ENCODE data around the gene GGCX. TPM values are rescaled to one million over a fixed set of nuclear protein-coding genes. Genes with fewer than 3 reads are reported as not detected.

GGCX gene
- total and polyA plus RNA-seq, 9 of the 15 experiments (the other 6 are each of a cell fraction or from before 2014, with no cell fraction given) = 14.4 to 47.1 (median 28.1) TPM

- no peak for TF ChIP-seq ELF4 (CRISPR knock-in tag; IDR thresholded peaks at IDR 0.05)
- TF ChIP-seq TBL1XR1 (IDR thresholded peaks at IDR 0.05; ENCODE audit: low read length in 2 of 2) = no peak
- TF ChIP-seq SMARCC2 (IDR thresholded peaks at IDR 0.05; ENCODE audit: low read depth) = no peak
- TF ChIP-seq CTBP1 (IDR thresholded peaks at IDR 0.05; ENCODE audit: borderline replicate concordance) = no peak
- no peak for TF ChIP-seq ELF2 (CRISPR knock-in tag; IDR thresholded peaks at IDR 0.05)
- TF ChIP-seq TAF9B (IDR thresholded peaks at IDR 0.05; ENCODE audit: partially characterized antibody) = no peak
- TF ChIP-seq ZBTB1 (CRISPR knock-in tag; IDR thresholded peaks at IDR 0.05; ENCODE audit: borderline replicate concordance, low read depth) = no peak
- no peak for TF ChIP-seq ZBTB26 (CRISPR knock-in tag; IDR thresholded peaks at IDR 0.05)
- TF ChIP-seq XRCC3 (IDR thresholded peaks at IDR 0.05) = no peak
- TF ChIP-seq THRB (CRISPR knock-in tag; conservative IDR thresholded peaks at IDR 0.05) = no peak
- 0 out of 2 replicates have a peak, but pooled peaks have one; percentile 70 for TF ChIP-seq RNF219 (CRISPR knock-in tag; IDR thresholded peaks at IDR 0.05)
- no peak for TF ChIP-seq POLR2AphosphoS2 (IDR thresholded peaks at IDR 0.05; ENCODE audit: low read length)
- no peak for TF ChIP-seq HDAC3 (IDR thresholded peaks at IDR 0.05; ENCODE audit: borderline replicate concordance, partially characterized antibody)
- 0 out of 4 replicates have a peak, but pooled peaks of 1 of the 2 experiments have one; percentile 48 for TF ChIP-seq UBTF (IDR thresholded peaks at IDR 0.05; ENCODE audit: borderline replicate concordance in 1 of 2, low read depth in 2 of 2, low read length in 2 of 2)
- TF ChIP-seq TCF7 (IDR thresholded peaks at IDR 0.05; ENCODE audit: borderline replicate concordance) = no peak
- TF ChIP-seq TEAD2 (tag; IDR thresholded peaks at IDR 0.05) = no peak
- TF ChIP-seq MAZ (CRISPR knock-in tag; conservative IDR thresholded peaks at IDR 0.05 in 1 of 2, IDR thresholded peaks at IDR 0.05 in 1 of 2) = peak; percentile 17 to 64; a peak in 2 of 4 replicates
- TF ChIP-seq ZNF277 (CRISPR knock-in tag; IDR thresholded peaks at IDR 0.05; ENCODE audit: borderline replicate concordance) = no peak
- TF ChIP-seq ZFP1 (CRISPR knock-in tag; IDR thresholded peaks at IDR 0.05) = no peak
Observed at GRCh38 chr2:85577386-85578242, 16.3 kb upstream of the GGCX start, which contains the start of gene VAMP8 (continued).

All from K562 (cell line).